Hepatocyte (in vitro differentiated cells): Measurements from ENCODE around the gene TBCEL.

Experiments
- EZH2phosphoT487 ChIP-seq: fragments of 200-600 bp; sonication (generic); IDR thresholded peaks from one replicate; pipeline ENCODE4 v1.6.1; 2018; ENCODE audit warnings: antibody characterized with exemption, mild to moderate bottlenecking, low read depth, moderate library complexity; ENCODE audit not compliant: unreplicated experiment, severe bottlenecking
- TF ChIP-seq, protein P1 (sequence below): fragments of 200-600 bp; sonication (generic); IDR thresholded peaks from 2 replicates; pipeline ENCODE4 v1.5.1; 2016; ENCODE audit warnings: antibody characterized with exemption, mild to moderate bottlenecking; ENCODE audit not compliant: poor library complexity

DNA sequence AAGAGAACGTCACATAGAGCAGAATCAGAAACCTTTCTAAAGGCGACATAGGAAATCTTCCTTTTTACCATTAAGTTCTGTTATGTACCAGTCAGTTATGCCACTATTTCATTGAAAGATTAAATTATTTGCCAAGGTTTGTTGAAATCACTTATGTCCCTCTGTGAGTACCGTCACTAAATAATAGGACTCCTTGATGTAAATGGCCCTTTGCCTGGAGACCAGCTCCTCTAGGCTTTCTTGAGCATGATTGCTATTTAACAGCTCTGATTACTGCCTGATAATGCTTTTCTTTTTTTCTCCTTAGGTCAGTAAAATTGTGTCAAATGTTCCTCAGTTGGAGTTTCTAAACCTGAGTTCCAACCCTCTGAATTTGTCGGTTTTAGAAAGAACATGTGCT is 29.3 kb downstream of the TBCEL start:
- TF ChIP-seq, protein P1, sequence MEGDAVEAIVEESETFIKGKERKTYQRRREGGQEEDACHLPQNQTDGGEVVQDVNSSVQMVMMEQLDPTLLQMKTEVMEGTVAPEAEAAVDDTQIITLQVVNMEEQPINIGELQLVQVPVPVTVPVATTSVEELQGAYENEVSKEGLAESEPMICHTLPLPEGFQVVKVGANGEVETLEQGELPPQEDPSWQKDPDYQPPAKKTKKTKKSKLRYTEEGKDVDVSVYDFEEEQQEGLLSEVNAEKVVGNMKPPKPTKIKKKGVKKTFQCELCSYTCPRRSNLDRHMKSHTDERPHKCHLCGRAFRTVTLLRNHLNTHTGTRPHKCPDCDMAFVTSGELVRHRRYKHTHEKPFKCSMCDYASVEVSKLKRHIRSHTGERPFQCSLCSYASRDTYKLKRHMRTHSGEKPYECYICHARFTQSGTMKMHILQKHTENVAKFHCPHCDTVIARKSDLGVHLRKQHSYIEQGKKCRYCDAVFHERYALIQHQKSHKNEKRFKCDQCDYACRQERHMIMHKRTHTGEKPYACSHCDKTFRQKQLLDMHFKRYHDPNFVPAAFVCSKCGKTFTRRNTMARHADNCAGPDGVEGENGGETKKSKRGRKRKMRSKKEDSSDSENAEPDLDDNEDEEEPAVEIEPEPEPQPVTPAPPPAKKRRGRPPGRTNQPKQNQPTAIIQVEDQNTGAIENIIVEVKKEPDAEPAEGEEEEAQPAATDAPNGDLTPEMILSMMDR = no peak
- no peak for TF ChIP-seq EZH2phosphoT487
